Head of caudate nucleus (tissue), 42 donors: Measurements from ENCODE around the gene SRGN.

Source experiments
- DNase-seq, 42 donors: peaks; one replicate each; pipeline versions ENCODE4 v3.0.0 to v3.0.0-alpha.2; 2020 to 2021; ENCODE audit warnings: mixed read lengths in 7 of 42
- intact Hi-C: fragments of 100-400 bp; cut with DNase I; formaldehyde crosslinking; loops from one replicate; pipeline ENCODE4 v1.15.0; 2022

Gene SRGN

DNA sequence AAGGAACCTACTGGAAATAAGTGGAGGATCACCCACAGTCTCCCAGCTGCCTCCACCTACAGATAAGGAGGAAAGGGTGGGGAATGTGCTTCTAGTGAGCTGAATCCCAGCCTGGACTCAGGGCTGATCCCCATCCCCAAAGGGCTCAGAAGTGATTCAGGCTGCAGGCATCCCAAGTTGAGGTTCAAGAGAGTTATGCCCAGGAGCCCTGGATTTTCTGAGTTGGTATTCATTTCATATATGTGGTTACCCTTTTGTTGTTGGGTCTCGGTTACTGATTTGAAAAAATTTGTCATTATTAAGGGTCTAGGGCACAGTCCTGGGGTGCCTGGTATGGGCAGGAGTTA lies 30.0 kb upstream of the SRGN start:
- intact Hi-C loops: no loop called here
- no peak for DNase-seq

- no peak for DNase-seq
- intact Hi-C loops: no loop called here
These were observed 27.6 kb upstream of the SRGN start for GRCh38 chr10:69060127-69060798.

GRCh38 chr10:69061305-69062161 lies 26.4 kb upstream of the SRGN start:
- DNase-seq: peak in 14 of 42 donors; percentile 11 to 55 (median 31)
- intact Hi-C loops: no loop called here

DNA sequence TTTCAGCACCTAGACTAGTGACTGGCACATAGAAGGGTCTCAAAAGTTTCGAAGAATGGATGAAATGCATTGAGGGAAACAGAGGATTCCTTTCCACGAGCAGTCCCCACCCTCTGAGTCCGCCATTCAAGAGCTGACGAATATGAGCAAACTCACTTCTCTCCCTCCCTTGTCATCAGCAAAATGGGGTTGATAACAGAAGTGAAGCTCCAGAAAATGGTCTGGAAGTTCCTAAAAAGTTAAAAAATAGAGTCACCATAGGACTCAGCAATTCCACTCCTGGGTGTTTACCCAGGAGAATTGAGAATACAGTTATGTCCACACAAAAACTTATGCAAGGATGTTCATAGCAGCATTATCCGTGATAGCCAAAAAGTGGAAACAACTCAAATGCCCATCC lies 25.0 kb upstream of the SRGN start:
- intact Hi-C loops: no loop called here
- no peak for DNase-seq

GRCh38 chr10:69064762-69065328 lies 23.1 kb upstream of the SRGN start:
- intact Hi-C loops: no loop called here
- no peak for DNase-seq

- intact Hi-C loops: no loop called here
- no peak for DNase-seq
These were observed 22.2 kb upstream of the SRGN start for GRCh38 chr10:69065406-69066361.

GRCh38 chr10:69067189-69067588 lies 20.7 kb upstream of the SRGN start:
- DNase-seq: no peak
- intact Hi-C loops: no loop called here

GRCh38 chr10:69068549-69068948 lies 19.4 kb upstream of the SRGN start:
- DNase-seq: no peak

GRCh38 chr10:69069090-69070042 lies 18.5 kb upstream of the SRGN start:
- intact Hi-C loops: no loop called here
- no peak for DNase-seq

More at GRCh38 chr10:69068549-69068948, 19.4 kb upstream of the SRGN start:
- intact Hi-C loops: no loop called here

- intact Hi-C loops: no loop called here
- DNase-seq: no peak
These were observed 17.0 kb upstream of the SRGN start for GRCh38 chr10:69070951-69071350.

DNA sequence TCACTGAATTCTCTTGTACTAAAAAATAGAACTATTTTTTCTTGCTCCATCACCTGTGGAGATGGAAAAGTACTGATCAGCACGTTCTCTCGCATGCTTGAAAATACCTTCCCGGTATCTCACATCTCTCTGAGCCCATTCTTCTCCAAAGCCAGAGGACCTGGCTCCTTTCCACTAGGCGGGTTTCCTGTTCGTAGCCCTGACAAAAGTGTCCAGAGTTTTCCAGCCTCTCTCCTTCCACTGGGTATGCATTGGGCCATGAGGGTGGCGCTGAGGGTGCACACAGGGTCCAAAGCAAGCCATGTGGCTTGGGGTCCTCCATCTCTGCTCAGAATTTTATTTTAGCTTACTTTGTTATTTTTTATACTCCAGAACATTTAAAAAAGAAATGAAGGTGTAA lies 16.3 kb upstream of the SRGN start:
- intact Hi-C loops: no loop called here
- no peak for DNase-seq

GRCh38 chr10:69073026-69073425 lies 14.9 kb upstream of the SRGN start:
- intact Hi-C loops: no loop called here
- DNase-seq: no peak

- DNase-seq: no peak
- intact Hi-C loops: no loop called here
These were observed 14.1 kb upstream of the SRGN start for GRCh38 chr10:69073736-69074364.

DNA sequence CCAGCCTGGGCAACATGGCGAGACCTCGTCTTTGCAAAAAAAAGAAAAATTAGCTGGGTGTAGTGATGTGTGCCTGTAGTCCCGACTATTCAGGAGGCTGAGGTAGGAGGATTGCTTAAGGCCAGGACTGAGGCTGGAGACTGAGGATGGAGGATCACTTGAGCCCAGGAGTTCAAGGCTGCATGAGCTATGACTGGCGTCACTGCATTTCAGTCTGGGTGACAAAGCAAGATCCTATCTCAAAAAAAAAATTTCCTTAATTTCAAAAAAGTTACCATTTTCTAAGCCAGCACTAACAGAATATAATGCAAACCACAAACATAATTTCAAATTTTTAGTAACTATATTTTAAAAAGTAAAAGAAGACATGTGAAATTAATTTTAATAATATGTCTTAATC lies 13.4 kb upstream of the SRGN start:
- intact Hi-C loops: no loop called here
- no peak for DNase-seq

- intact Hi-C loops: no loop called here
- DNase-seq: no peak
These were observed 12.5 kb upstream of the SRGN start for GRCh38 chr10:69075431-69075830.

DNA sequence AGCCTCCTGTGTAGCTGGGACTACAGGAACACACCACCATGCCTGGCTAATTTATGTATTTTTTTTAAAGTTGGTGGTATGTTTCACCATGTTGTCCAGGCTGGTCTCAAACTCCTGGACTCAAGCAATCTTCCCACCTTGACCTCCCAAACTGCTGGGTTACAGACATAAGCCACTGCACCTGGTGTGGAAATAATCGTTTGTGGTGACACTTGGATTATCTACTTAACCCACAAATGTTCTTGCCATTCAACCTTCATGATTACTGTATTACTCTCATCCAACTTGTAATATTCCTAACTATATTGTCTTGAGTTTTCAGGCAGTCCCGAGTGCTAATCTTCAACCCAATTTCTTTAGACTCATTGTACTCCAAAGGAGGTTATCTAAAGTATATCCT lies 9.6 kb upstream of the SRGN start:
- intact Hi-C loops: no loop called here
- no peak for DNase-seq

GRCh38 chr10:69080226-69080625 lies 7.7 kb upstream of the SRGN start:
- intact Hi-C loops: no loop called here
- no peak for DNase-seq

GRCh38 chr10:69086001-69086509 lies 1.8 kb upstream of the SRGN start:
- no peak for DNase-seq
- intact Hi-C loops: no loop called here
